Caco-2 (cell line): ENCODE measurements around the gene IGSF21. TPM values are rescaled to one million over a fixed set of nuclear protein-coding genes. Genes with fewer than 3 reads are reported as not detected.

ENCODE experiments used
- BruUV-seq: library from RNA; stranded (reverse); fragments of 400-500 nt; replicated peaks from 2 replicates; lab custom pipeline; 2021; lab: Mats Ljungman, UMichigan
- CTCF ChIA-PET: fragments of 300-600 bp; sonication (Branson Sonifier 250); formaldehyde crosslinking; loops from one replicate; lab custom pipeline; 2022; ENCODE audit warnings: antibody characterized with exemption; lab: Charles Lee
- POLR2A ChIA-PET: fragments of 300-600 bp; sonication (Branson Sonifier 250); formaldehyde crosslinking; loops from one replicate; lab custom pipeline; 2022; ENCODE audit warnings: antibody characterized with exemption; lab: Charles Lee
- DNase-seq, 2 experiments: peaks; one replicate each; pipeline versions ENCODE4 v3.0.0 to v3.0.0-alpha.2; 2020 to 2022
- H3K27me3 ChIP-seq: replicated peaks from 2 replicates; pipeline ENCODE4 v1.6.0; 2011; ENCODE audit warnings: low read length; ENCODE audit not compliant: control insufficient read depth, insufficient read depth
- H3K36me3 ChIP-seq: 2 replicates; pipeline ENCODE4 v1.5.1; 2011; ENCODE audit warnings: low read length; ENCODE audit not compliant: control insufficient read depth, insufficient read depth
- H3K4me1 ChIP-seq: fragments of 250-450 bp; sonication (Bioruptor Pico); 2 replicates; pipeline ENCODE4 v1.5.1; 2020; ENCODE audit warnings: mild to moderate bottlenecking
- H3K4me3 ChIP-seq: 2 replicates; pipeline ENCODE4 v1.5.1; 2011; ENCODE audit warnings: low read depth, mild to moderate bottlenecking, control low read depth, low read length
- H3K9me3 ChIP-seq: fragments of 250-450 bp; sonication (Bioruptor Pico); 2 replicates; pipeline ENCODE4 v1.5.1; 2020; ENCODE audit warnings: mild to moderate bottlenecking, moderate library complexity
- H3K27ac Mint-ChIP-seq: one replicate; pipeline ENCODE4 v1.8.0; 2022; ENCODE audit warnings: mixed read lengths; ENCODE audit not compliant: unreplicated experiment
- H3K27me3 Mint-ChIP-seq: one replicate; pipeline ENCODE4 v1.8.0; 2022; ENCODE audit warnings: mixed read lengths; ENCODE audit not compliant: insufficient read depth, unreplicated experiment
- H3K36me3 Mint-ChIP-seq: one replicate; pipeline ENCODE4 v1.8.0; 2022; ENCODE audit warnings: mild to moderate bottlenecking, mixed read lengths; ENCODE audit not compliant: insufficient read depth, unreplicated experiment
- H3K4me1 Mint-ChIP-seq: one replicate; pipeline ENCODE4 v1.8.0; 2022; ENCODE audit warnings: low read depth, mixed read lengths; ENCODE audit not compliant: unreplicated experiment
- H3K4me3 Mint-ChIP-seq: one replicate; pipeline ENCODE4 v1.8.0; 2022; ENCODE audit warnings: mild to moderate bottlenecking, moderate library complexity, mixed read lengths; ENCODE audit not compliant: unreplicated experiment
- H3K9me3 Mint-ChIP-seq: one replicate; pipeline ENCODE4 v1.8.0; 2022; ENCODE audit warnings: mixed read lengths; ENCODE audit not compliant: unreplicated experiment
- CTCF ChIP-seq, 2 experiments: fragments of 200-600 bp in 1 of 2; IDR thresholded peaks; 1 replicate in 1 of 2; 2 replicates in 1 of 2; pipeline versions ENCODE4 v1.5.1 to v1.8.0; 2011 to 2022; ENCODE audit warnings: antibody characterized with exemption in 1 of 2, control low read depth in 1 of 2, inconsistent platforms in 1 of 2, low read depth in 1 of 2, low read length in 1 of 2, mild to moderate bottlenecking in 1 of 2, moderate library complexity in 1 of 2; ENCODE audit not compliant: insufficient read depth in 1 of 2, severe bottlenecking in 1 of 2, unreplicated experiment in 1 of 2
- intact Hi-C: fragments of 100-400 bp; cut with micrococcal nuclease; formaldehyde crosslinking; loops from one replicate; pipeline ENCODE4 v1.10.0; 2022; ENCODE audit not compliant: unreplicated experiment
- total RNA-seq: library from RNA; stranded (reverse); gene quantifications from 2 replicates; pipeline ENCODE4 v1.2.3, GENCODE V29; 2022

The IGSF21 gene
- total RNA-seq, 1 experiment from 2014 or later = not detected

GRCh38 chr1:18151436-18152122 is 44.0 kb downstream of the IGSF21 start:
- POLR2A ChIA-PET = no interaction called here
- no peak for DNase-seq
- H3K36me3 Mint-ChIP-seq = no peaks in the 10 kb centered on the region
- BruUV-seq = no TSS peak
- TF ChIP-seq CTCF (IDR thresholded peaks at IDR 0.05; ENCODE audit: insufficient read depth in 1 of 2, low read depth in 1 of 2, low read length in 1 of 2, severe bottlenecking in 1 of 2, unreplicated experiment in 1 of 2) = no peak
- H3K9me3 ChIP-seq = no peaks in the 10 kb centered on the region
- CTCF ChIA-PET = no interaction called here
- intact Hi-C loops = no loop called here
- peaks cover 24% of the 10 kb centered on the region for H3K27me3 Mint-ChIP-seq
- H3K4me3 ChIP-seq = no peak overlapping the region
- H3K4me3 Mint-ChIP-seq = no peak overlapping the region
- no peaks in the 10 kb centered on the region for H3K9me3 Mint-ChIP-seq
- no peaks in the 10 kb centered on the region for H3K4me1 ChIP-seq
- H3K4me1 Mint-ChIP-seq = no peaks in the 10 kb centered on the region
- no peak overlapping the region for H3K27ac Mint-ChIP-seq
- H3K27me3 ChIP-seq = no peaks in the 10 kb centered on the region
- H3K36me3 ChIP-seq = no peaks in the 10 kb centered on the region

GRCh38 chr1:18154430-18155194 is 47.0 kb downstream of the IGSF21 start:
- peaks cover 16% of the 10 kb centered on the region for H3K27me3 Mint-ChIP-seq
- intact Hi-C loops = no loop called here
- H3K36me3 Mint-ChIP-seq = no peaks in the 10 kb centered on the region

More at GRCh38 chr1:18154430-18155194, 47.0 kb downstream of the IGSF21 start:
- H3K27me3 ChIP-seq = no peaks in the 10 kb centered on the region; the same call in 1 of the 2 replicates
- no peaks in the 10 kb centered on the region for H3K9me3 ChIP-seq
- H3K4me1 Mint-ChIP-seq = no peaks in the 10 kb centered on the region
- no peak for TF ChIP-seq CTCF (IDR thresholded peaks at IDR 0.05; ENCODE audit: insufficient read depth in 1 of 2, low read depth in 1 of 2, low read length in 1 of 2, severe bottlenecking in 1 of 2, unreplicated experiment in 1 of 2)
- no peaks in the 10 kb centered on the region for H3K9me3 Mint-ChIP-seq
- DNase-seq = no peak
- ChIA-PET POLR2A (interaction anchor here (0.5 kb wide), 1 partner anchor 12 kb away, joined by 4 read pairs; no protein-coding TSS in a partner anchor), CTCF (no interaction called here)
- H3K27ac Mint-ChIP-seq = no peak overlapping the region
- no peaks in the 10 kb centered on the region for H3K36me3 ChIP-seq
- no peak overlapping the region for H3K4me3 Mint-ChIP-seq
- H3K4me3 ChIP-seq = no peak overlapping the region
- H3K4me1 ChIP-seq = no peaks in the 10 kb centered on the region
- BruUV-seq = no TSS peak
